Measurements from ENCODE around the gene TWIST1.

TWIST1 gene

DNA sequence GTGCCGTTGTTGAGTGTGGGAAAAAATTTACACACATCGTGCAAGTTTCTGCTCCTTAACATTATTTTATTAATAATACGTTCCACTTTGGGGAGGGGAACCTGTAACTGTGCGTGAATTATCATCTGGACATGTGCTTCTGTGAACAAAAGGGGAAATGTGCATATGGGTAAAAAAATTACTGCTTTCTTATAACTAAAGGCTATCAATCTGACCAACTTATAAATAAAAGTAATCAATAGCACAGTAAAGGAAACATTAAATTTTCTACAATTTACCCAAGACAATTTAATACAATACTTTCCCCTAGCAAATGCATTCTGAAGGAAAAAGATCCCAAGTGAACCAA lies 4.5 kb downstream of the TWIST1 start:
- DNase-seq, result no peak

GRCh38 chr7:19112274-19113001 lies 5.0 kb downstream of the TWIST1 start:
- no peak for DNase-seq

GRCh38 chr7:19111474-19112273 lies 5.8 kb downstream of the TWIST1 start:
- DNase-seq, result no peak

DNA sequence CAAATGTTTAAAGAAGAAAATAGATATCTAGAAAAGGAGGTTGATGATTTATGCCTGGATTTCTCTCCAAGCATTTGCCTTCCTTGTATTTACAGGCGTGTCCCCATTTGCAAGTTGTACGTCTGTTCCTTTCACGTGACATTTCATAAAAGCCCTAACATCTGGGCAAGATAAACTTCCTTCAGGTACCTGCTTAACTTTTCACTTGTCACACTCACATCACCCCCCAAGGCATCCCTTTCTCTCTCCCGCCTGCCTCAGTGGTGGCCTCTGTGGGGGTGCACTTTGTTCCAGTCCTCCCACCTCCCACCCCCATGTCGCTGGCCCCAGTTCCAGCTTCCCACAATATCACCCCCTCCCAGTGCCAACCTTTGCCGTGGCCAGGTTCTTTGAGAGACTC lies 6.7 kb downstream of the TWIST1 start:
- DNase-seq, result no peak

- DNase-seq, result no peak
Measured at GRCh38 chr7:19110026-19110730, 7.3 kb downstream of the TWIST1 start.

DNA sequence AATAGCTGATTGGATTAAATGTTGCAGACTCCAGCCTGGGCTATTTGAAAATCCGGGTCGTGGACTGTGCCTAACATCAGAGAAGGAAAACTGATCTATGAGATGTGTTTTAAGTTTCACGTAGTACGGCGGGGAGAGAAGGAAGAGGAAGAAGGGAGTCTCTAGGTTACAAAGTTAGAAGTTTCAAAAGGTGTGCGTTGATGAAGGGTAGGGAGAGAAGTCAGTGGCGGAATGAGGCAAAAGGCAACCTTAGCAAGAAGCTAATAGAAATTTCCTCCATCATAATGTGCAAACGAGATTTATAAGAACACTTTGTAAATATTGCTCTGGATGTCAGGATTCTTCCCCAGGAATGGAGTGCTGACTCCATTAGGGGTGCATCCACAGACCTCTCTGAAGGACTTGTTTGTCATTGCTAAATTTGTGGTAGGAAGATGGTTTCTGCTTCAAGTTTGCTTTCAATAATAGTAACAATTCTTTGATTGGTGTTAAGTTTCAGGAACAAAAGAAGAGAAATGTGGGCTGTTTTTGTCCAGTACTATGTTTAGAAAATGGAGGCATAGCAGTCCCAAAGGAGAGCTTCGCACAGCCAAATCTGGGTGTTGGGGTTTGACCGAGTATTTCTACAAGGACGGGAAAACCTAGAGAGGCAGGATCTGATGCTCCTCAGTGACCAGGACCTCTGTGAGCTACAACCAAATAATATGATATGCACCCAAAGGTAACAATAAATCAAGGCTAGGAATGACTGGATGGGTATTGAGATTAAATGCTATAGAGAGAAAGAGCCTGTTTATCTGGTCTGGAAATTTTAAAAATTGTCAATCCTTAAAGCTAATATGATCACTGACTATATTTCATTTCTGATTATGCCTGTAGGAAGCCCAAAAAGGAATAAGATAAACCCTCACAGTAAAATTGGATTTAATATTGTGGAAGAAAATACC lies 8.2 kb downstream of the TWIST1 start:
- DNase-seq, result no peak

DNA sequence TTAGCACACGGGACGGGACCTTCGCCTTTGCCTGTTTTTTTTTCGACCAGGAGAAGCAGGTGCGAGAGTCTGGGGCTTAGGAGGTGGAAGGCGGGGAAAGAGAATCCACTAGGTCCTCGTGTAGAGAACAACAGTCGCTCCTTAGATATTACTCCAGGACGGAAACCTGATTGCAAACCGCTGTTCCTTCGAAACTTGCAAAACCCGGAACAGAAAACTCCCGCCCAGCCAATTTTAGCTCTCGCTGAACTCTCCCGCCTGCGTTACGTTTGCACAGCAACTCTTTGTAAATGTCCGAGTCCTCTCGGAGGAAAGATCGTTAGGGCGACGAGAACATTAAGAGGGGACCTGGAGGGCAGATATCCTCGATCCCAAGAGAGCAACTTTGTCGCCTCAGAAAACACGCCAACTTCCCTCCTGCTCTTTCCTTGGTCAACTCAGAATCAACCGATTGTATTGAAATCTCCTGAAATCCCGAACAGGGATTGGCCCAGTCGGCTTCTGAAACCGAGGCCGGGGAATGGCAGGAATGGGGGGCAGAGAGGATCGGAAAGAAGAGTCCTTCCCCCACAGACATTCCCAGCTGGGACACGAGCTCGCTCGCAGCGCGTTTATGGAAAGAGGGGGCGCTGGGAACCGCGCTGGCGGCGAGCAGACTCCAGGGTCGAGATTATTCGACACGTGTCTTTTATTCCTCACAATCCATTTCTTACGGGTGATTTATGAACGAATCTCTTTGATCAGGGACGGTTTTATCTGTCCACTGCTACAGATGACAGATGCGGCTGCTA lies 9.9 kb downstream of the TWIST1 start:
- no peak for DNase-seq

DNA sequence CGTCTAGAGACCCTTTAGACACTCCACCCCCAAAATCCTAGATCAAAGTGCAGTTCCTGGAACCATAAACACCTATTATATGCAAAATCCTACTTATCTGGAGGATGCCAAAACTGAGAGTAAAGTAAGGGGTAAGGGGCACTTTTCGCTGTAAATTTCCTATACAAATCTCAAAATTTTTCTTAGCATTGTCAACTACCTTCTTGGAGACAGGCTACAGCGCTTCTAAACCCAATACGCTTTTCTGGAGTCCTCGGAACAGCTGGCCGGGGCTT lies 10.4 kb downstream of the TWIST1 start:
- no peak for DNase-seq

DNA sequence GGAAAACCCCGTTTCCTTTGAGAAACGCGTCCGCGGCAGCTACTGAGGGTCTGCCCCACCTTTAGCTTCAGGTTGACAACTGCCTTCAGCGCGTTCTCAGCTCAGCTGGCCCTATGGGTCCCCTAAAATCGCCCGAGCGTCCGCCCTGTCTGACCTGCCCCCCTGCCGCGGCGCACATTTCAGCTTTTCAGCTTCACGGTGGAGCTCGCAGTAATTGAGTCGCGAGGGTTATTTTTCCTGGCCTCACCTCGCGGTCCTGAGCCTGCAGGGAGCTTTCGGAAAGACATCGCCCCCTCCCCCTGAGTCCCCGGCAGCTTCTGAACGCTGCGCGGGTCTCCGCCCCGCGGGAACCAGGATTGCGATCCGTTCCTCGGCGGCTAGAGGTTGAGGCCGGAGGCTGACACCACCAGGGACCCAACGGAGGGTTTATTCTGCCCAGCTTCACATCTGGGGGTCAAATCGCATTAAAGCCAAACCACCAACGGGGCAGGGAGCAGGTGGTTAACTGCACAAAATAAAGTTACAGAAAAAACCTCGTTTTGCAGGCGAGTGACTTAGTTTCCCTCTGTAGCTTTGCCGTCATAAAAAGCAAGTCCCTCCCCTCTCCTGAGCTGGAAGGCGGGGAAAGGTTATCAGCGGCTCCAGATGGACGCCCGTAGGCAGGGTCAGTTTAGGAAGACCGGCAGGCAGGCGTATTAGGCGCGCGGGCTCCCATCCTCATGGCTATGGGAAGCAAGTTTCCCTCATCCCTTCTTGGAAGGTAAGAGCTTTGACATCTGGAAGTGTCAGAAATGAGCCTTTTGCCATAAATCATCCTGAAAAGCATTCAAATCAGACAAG lies 11.0 kb downstream of the TWIST1 start:
- no peak for DNase-seq

DNA sequence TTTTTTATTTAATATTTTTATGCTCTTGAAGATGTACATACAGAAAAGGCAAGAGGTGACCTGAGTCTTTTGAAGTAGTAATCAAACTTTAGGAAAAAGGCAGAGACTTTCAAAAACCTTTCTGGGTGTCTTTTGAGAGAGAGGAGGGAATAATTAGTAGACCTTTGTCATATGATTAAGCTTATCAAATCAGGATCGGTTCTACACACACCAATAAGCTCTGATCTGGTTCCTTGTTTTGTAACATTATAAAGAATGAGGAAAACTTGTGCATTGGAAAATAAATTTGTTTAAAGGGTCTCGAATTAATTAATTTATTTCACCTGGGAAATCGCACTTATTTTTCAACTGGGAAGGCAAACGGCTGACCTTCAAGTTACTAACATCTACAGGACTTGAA lies 11.9 kb downstream of the TWIST1 start:
- no peak for DNase-seq

DNA sequence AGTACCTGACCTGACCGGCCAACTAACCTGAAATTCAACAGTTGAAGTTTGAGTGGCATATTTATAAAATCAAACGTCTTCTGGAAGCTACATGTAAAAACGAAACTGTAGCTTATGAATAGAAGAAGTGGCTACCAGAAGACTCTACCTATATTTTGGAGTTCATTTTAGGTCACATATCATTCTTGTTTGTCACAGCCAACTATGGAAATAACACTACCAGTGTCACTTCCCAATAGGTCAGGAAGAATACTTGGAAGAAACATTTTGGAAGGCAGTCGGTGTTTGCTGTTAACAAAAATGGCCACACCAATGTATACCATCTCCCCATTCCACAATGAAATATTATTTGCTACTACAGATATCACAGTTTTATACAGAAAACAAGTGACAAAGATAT lies 12.6 kb downstream of the TWIST1 start:
- DNase-seq, result no peak

GRCh38 chr7:19102884-19103283 lies 14.6 kb downstream of the TWIST1 start:
- DNase-seq, result no peak

- no peak for DNase-seq
Measured at GRCh38 chr7:19101909-19102308, 15.5 kb downstream of the TWIST1 start.

GRCh38 chr7:19101472-19101871 lies 16.0 kb downstream of the TWIST1 start:
- no peak for DNase-seq

DNA sequence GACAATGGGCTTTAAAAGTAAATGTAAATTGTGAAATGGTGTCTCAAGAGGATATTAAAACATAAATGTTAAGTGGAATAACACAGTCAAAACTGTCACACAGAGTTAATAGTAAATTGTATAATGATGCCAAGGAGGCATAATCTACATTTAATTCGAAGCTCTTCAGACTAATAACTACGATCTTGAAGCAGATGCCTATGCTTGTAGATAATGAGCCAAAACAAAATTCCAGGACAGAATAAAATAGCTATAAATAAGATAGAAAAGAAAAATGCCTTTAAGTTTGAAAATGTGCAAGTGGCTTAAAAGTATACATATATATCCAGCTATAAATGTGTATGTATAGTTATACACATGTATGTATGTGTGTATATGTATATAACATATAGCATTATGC lies 17.5 kb downstream of the TWIST1 start:
- no peak for DNase-seq

- no peak for DNase-seq
Measured at GRCh38 chr7:19099194-19099593, 18.2 kb downstream of the TWIST1 start.

DNA sequence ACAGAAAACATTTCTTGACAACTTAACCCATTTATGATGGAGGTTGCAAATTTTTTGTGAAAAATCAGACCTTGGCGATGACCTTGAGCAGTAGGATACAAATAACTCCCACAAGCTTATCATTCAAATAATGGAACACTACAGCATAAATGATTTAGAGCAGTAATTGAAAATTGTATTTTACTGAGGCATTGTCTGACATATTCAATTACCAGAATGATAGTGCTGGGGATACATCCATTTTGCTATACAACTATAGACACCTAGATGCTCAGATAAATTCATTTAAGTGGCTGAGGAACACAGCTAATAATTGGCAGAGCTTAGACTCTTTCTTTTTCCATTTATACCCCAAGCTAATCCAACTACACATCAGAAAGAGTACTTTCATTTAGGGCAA lies 18.9 kb downstream of the TWIST1 start:
- no peak for DNase-seq

- no peak for DNase-seq
Measured at GRCh38 chr7:19097165-19098055, 20.0 kb downstream of the TWIST1 start.

- no peak for DNase-seq
Measured at GRCh38 chr7:19095353-19095860, 22.0 kb downstream of the TWIST1 start.
